ENCODE results near the gene LCE6A. TPM values are rescaled to one million over a fixed set of nuclear protein-coding genes. Genes with fewer than 3 reads are reported as not detected.

LCE6A gene
- polyA plus RNA-seq, 3 donors = not detected

GRCh38 chr1:152873495-152873894 lies 30.8 kb downstream of the LCE6A start:
- intact Hi-C loops (cut with micrococcal nuclease) = no loop called here
- no peaks in the 10 kb centered on the region for H4K20me1 ChIP-seq (ENCODE audit: insufficient read depth, low read length)
- no peak for DNase-seq
- no peaks in the 10 kb centered on the region for H3K4me1 Mint-ChIP-seq
- no peak overlapping the region for H3K27ac ChIP-seq (ENCODE audit: low read depth in 1 of 2, low read length in 2 of 2)
- no peak overlapping the region for H2AFZ ChIP-seq (ENCODE audit: insufficient read depth, low read depth, low read length, poor library complexity, severe bottlenecking)
- no peaks in the 10 kb centered on the region for H3K36me3 ChIP-seq (replicated peaks in 1 of 2; ENCODE audit: control insufficient read depth in 1 of 2, insufficient read depth in 2 of 2, low read length in 2 of 2)
- H3K4me3 ChIP-seq (replicated peaks in 1 of 3; ENCODE audit: low read depth in 2 of 3, low read length in 3 of 3) = no peak overlapping the region
- no peaks in the 10 kb centered on the region for H3K9me3 Mint-ChIP-seq
- no peak overlapping the region for H3K27ac Mint-ChIP-seq
- no peak overlapping the region for H3K9ac ChIP-seq (ENCODE audit: insufficient read depth, low read length, poor library complexity, severe bottlenecking)
- H3K36me3 Mint-ChIP-seq = no peaks in the 10 kb centered on the region
- H3K4me2 ChIP-seq (replicated peaks; ENCODE audit: extremely low read depth, low read length, poor library complexity, severe bottlenecking) = no peak overlapping the region
- no peaks in the 10 kb centered on the region for H3K9me3 ChIP-seq (replicated peaks in 1 of 2; ENCODE audit: control insufficient read depth in 1 of 2, insufficient read depth in 1 of 2, low read length in 2 of 2)
- H3K79me2 ChIP-seq (ENCODE audit: insufficient read depth, low read length) = no peaks in the 10 kb centered on the region
- H3K4me1 ChIP-seq (ENCODE audit: control insufficient read depth in 1 of 2, insufficient read depth in 2 of 2, low read length in 2 of 2) = no peaks in the 10 kb centered on the region
- H3K27me3 Mint-ChIP-seq (ENCODE audit: low read depth in 3 of 3) = peaks cover 3 to 10% (median 3%) of the 10 kb centered on the region in 3 donors
- no peak overlapping the region for H3K4me3 Mint-ChIP-seq
- TF ChIP-seq CTCF (IDR thresholded peaks at IDR 0.05) = no peak
- H3K27me3 ChIP-seq (ENCODE audit: control insufficient read depth in 2 of 2, insufficient read depth in 2 of 2, low read length in 2 of 2) = no peaks in the 10 kb centered on the region

- no peaks in the 10 kb centered on the region for H3K4me1 ChIP-seq (ENCODE audit: control insufficient read depth in 1 of 2, insufficient read depth in 2 of 2, low read length in 2 of 2)
- no peak overlapping the region for H3K27ac ChIP-seq (ENCODE audit: low read depth in 1 of 2, low read length in 2 of 2)
- H3K9me3 ChIP-seq (replicated peaks in 1 of 2; ENCODE audit: control insufficient read depth in 1 of 2, insufficient read depth in 1 of 2, low read length in 2 of 2) = no peaks in the 10 kb centered on the region
- no peaks in the 10 kb centered on the region for H3K4me1 Mint-ChIP-seq
- no peak overlapping the region for H3K27ac Mint-ChIP-seq
- no peaks in the 10 kb centered on the region for H4K20me1 ChIP-seq (ENCODE audit: insufficient read depth, low read length)
- H3K79me2 ChIP-seq (ENCODE audit: insufficient read depth, low read length) = no peaks in the 10 kb centered on the region
- peaks cover 0 to 3% (median 0%) of the 10 kb centered on the region in 7 donors for H3K9me3 Mint-ChIP-seq
- DNase-seq = no peak
- H3K36me3 ChIP-seq (replicated peaks in 1 of 2; ENCODE audit: control insufficient read depth in 1 of 2, insufficient read depth in 2 of 2, low read length in 2 of 2) = no peaks in the 10 kb centered on the region
- WGBS (ENCODE audit: insufficient coverage) = no CpG with 5 or more reads among the region's 1 CpG
- no peak overlapping the region for H3K9ac ChIP-seq (ENCODE audit: insufficient read depth, low read length, poor library complexity, severe bottlenecking)
- TF ChIP-seq CTCF (IDR thresholded peaks at IDR 0.05) = no peak
- H3K36me3 Mint-ChIP-seq = no peaks in the 10 kb centered on the region
- no peak overlapping the region for H3K4me3 ChIP-seq (replicated peaks in 1 of 3; ENCODE audit: low read depth in 2 of 3, low read length in 3 of 3)
- H2AFZ ChIP-seq (ENCODE audit: insufficient read depth, low read depth, low read length, poor library complexity, severe bottlenecking) = no peak overlapping the region
- H3K4me2 ChIP-seq (replicated peaks; ENCODE audit: extremely low read depth, low read length, poor library complexity, severe bottlenecking) = no peak overlapping the region
- H3K4me3 Mint-ChIP-seq = no peak overlapping the region
- H3K27me3 ChIP-seq (ENCODE audit: control insufficient read depth in 2 of 2, insufficient read depth in 2 of 2, low read length in 2 of 2) = no peaks in the 10 kb centered on the region
- H3K27me3 Mint-ChIP-seq (ENCODE audit: low read depth in 3 of 3) = peaks cover 3 to 10% (median 3%) of the 10 kb centered on the region in 3 donors
- intact Hi-C loops (cut with micrococcal nuclease) = no loop called here
Observed at GRCh38 chr1:152876827-152877226, 34.2 kb downstream of the LCE6A start.
